Neuronal stem cell (in vitro differentiated cells): Measurements from ENCODE around the gene DNAI4.
"Not testable (repeated sequence)": the region's sequence is repeated elsewhere in the genome, so short reads cannot be mapped to it uniquely, and the experiment has no call there.

Experiments used
- DNase-seq: peaks from one replicate; pipeline ENCODE4 v3.0.0-alpha.2; 2013; ENCODE audit warnings: low spot score
- H2AFZ ChIP-seq: one replicate; pipeline ENCODE4 v1.6.1; 2013; ENCODE audit warnings: mild to moderate bottlenecking, low read length, inconsistent platforms
- H2AK5ac ChIP-seq: 2 replicates; pipeline ENCODE4 v1.6.1; 2013; ENCODE audit warnings: low read depth, mild to moderate bottlenecking, inconsistent platforms, low read length, moderate library complexity, mixed read lengths
- H2BK120ac ChIP-seq: 2 replicates; pipeline ENCODE4 v1.6.1; 2013; ENCODE audit warnings: low read depth, mild to moderate bottlenecking, inconsistent platforms, low read length, moderate library complexity, mixed read lengths
- H2BK12ac ChIP-seq: one replicate; pipeline ENCODE4 v1.6.1; 2013; ENCODE audit warnings: low read length, inconsistent platforms
- H2BK15ac ChIP-seq: 2 replicates; pipeline ENCODE4 v1.6.1; 2013; ENCODE audit warnings: mild to moderate bottlenecking, low read length, inconsistent platforms, mixed read lengths
- H2BK5ac ChIP-seq: one replicate; pipeline ENCODE4 v1.6.1; 2013; ENCODE audit warnings: inconsistent platforms, mild to moderate bottlenecking, low read length, moderate library complexity
- H3K14ac ChIP-seq: one replicate; pipeline ENCODE4 v1.6.1; 2013; ENCODE audit warnings: low read length, inconsistent platforms
- H3K18ac ChIP-seq: 2 replicates; pipeline ENCODE4 v1.6.1; 2013; ENCODE audit warnings: low read length, inconsistent platforms
- H3K23ac ChIP-seq: 2 replicates; pipeline ENCODE4 v1.6.1; 2013; ENCODE audit warnings: low read depth, mild to moderate bottlenecking, mixed read lengths, low read length, inconsistent platforms; ENCODE audit not compliant: poor library complexity
- H3K27ac ChIP-seq: replicated peaks from 3 replicates; pipeline ENCODE4 v1.5.1; 2013; ENCODE audit warnings: low read length, inconsistent platforms
- H3K27me3 ChIP-seq, 3 experiments: 2 replicates each; pipeline ENCODE4 v1.6.1; 2013; ENCODE audit warnings: low read length in 3 of 3, mild to moderate bottlenecking in 2 of 3, inconsistent platforms in 1 of 3, low read depth in 1 of 3, mixed read lengths in 1 of 3, moderate library complexity in 1 of 3; ENCODE audit not compliant: control insufficient read depth in 3 of 3, insufficient read depth in 3 of 3
- H3K36me3 ChIP-seq, 2 donors: replicated peaks in 1 of 2; 2 replicates each; pipeline ENCODE4 v1.6.1; 2013; ENCODE audit warnings: low read length in 2 of 2; ENCODE audit not compliant: control insufficient read depth in 2 of 2, insufficient read depth in 2 of 2
- H3K4ac ChIP-seq: 2 replicates; pipeline ENCODE4 v1.6.1; 2013; ENCODE audit warnings: inconsistent platforms, mild to moderate bottlenecking, low read length, moderate library complexity
- H3K4me1 ChIP-seq, 2 donors: 1 replicate in 1 of 2; 2 replicates in 1 of 2; pipeline ENCODE4 v1.6.1; 2013; ENCODE audit warnings: low read length in 2 of 2, low read depth in 1 of 2; ENCODE audit not compliant: control insufficient read depth in 2 of 2, insufficient read depth in 1 of 2
- H3K4me2 ChIP-seq: one replicate; pipeline ENCODE4 v1.6.1; 2013; ENCODE audit warnings: mild to moderate bottlenecking, low read length, inconsistent platforms; ENCODE audit not compliant: insufficient read depth, poor library complexity, severe bottlenecking
- H3K4me3 ChIP-seq, 2 donors: 2 replicates each; pipeline ENCODE4 v1.5.1; 2013; ENCODE audit warnings: low read length in 2 of 2, mild to moderate bottlenecking in 2 of 2, inconsistent platforms in 1 of 2, moderate library complexity in 1 of 2
- H3K79me1 ChIP-seq: one replicate; pipeline ENCODE4 v1.6.1; 2013; ENCODE audit warnings: low read depth, mild to moderate bottlenecking, inconsistent platforms, low read length, moderate library complexity
- H3K9ac ChIP-seq: one replicate; pipeline ENCODE4 v1.6.1; 2013; ENCODE audit warnings: mild to moderate bottlenecking, low read depth, low read length, inconsistent platforms; ENCODE audit not compliant: poor library complexity
- H3K9me3 ChIP-seq, 2 donors: replicated peaks in 1 of 2; 2 replicates each; pipeline versions ENCODE3 to v1.6.1; 2013; ENCODE audit warnings: low read length in 2 of 2, mild to moderate bottlenecking in 2 of 2, inconsistent platforms in 1 of 2, low read depth in 1 of 2, mixed read lengths in 1 of 2, moderate library complexity in 1 of 2; ENCODE audit not compliant: control insufficient read depth in 2 of 2, insufficient read depth in 1 of 2
- H4K8ac ChIP-seq: one replicate; pipeline ENCODE4 v1.6.1; 2013; ENCODE audit warnings: low read depth, mild to moderate bottlenecking, inconsistent platforms, low read length, moderate library complexity
- H4K91ac ChIP-seq: one replicate; pipeline ENCODE4 v1.6.1; 2013; ENCODE audit warnings: low read length, low read depth, mild to moderate bottlenecking, inconsistent platforms; ENCODE audit not compliant: poor library complexity
- WGBS, 2 donors: extraction: QIAGEN DNeasy Blood & Tissue Kit; methylation state at CpG; one replicate each; pipeline ENCODE4 v1.1.7; 2013; ENCODE audit warnings: missing lambda C conversion rate in 2 of 2, mixed read lengths in 1 of 2; ENCODE audit not compliant: insufficient read length in 2 of 2, insufficient replicate concordance in 1 of 2; ENCODE audit errors: extremely low coverage in 2 of 2; 5-methylcytosine and 5-hydroxymethylcytosine counted together

Gene DNAI4

DNA sequence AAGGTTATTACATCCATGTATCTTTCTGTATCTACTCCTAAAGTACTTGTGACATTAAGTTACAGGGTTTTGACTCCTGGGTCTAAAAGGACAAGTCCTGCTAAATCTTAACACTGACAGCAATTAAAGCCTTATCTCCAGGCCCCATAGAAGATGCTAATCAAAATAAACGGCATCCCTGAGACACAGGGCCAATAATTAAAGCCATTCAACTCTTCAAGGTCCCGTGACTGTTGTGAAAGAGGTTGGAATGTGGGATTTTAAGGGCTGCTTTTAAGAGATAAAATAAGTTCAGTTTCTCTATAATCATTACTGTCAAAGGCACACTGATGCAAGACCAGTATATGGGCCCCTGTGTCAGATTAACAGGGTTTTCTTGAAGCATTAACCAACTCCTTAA lies 8.3 kb downstream of the DNAI4 start:
- no peak overlapping the region for H3K4me3 ChIP-seq
- no peak overlapping the region for H2BK12ac ChIP-seq
- H3K18ac ChIP-seq = no peak overlapping the region
- no peak overlapping the region for H3K4me2 ChIP-seq
- peaks cover 4 to 17% of the 10 kb centered on the region in 2 donors for H3K36me3 ChIP-seq
- H3K9ac ChIP-seq = no peak overlapping the region
- H2BK120ac ChIP-seq = no peak overlapping the region
- no peaks in the 10 kb centered on the region for H3K79me1 ChIP-seq
- H3K23ac ChIP-seq = no peak overlapping the region
- H3K27ac ChIP-seq = no peak overlapping the region
- WGBS, 2 donors = no CpG with 5 or more reads among the region's 2 CpGs
- no peak overlapping the region for H2BK15ac ChIP-seq
- H3K27me3 ChIP-seq = no peaks in the 10 kb centered on the region
- H3K9me3 ChIP-seq = peaks cover 3 to 5% of the 10 kb centered on the region in 2 donors
- H3K4me1 ChIP-seq = no peaks in the 10 kb centered on the region
- no peak overlapping the region for H3K14ac ChIP-seq
- no peak overlapping the region for H4K8ac ChIP-seq
- H4K91ac ChIP-seq = no peak overlapping the region
- H3K4ac ChIP-seq = no peak overlapping the region
- no peak for DNase-seq
- no peak overlapping the region for H2AK5ac ChIP-seq
- H2BK5ac ChIP-seq = no peak overlapping the region
- H2AFZ ChIP-seq = no peak overlapping the region

DNA sequence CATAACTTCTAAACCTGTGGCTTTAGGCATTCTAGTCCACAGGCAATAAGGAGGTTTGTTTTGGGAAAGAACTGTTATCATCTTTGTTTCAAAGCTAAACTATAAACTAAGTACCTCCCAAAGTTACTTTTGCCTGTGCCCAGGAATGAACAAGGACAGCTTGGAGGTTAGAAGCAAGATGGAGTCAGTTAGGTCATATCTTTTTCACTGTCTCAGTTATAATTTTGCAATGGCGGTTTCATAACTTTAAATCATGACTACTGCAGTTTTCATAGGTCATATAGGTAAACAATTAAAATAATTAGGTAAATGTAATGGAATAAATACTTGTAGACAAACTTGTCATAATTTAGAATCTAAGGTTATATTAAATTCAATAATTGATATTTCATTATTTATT lies 9.5 kb downstream of the DNAI4 start:
- H2BK12ac ChIP-seq, H3K4me1 ChIP-seq, H3K4me2 ChIP-seq, H3K79me1 ChIP-seq, H3K9me3 ChIP-seq, H2AFZ ChIP-seq, H2BK15ac ChIP-seq, H2AK5ac ChIP-seq, H3K27me3 ChIP-seq, H3K9ac ChIP-seq, H2BK5ac ChIP-seq, H3K27ac ChIP-seq, H3K23ac ChIP-seq, H3K14ac ChIP-seq, H4K91ac ChIP-seq, H3K4ac ChIP-seq, H3K18ac ChIP-seq, H4K8ac ChIP-seq, DNase-seq, H2BK120ac ChIP-seq, H3K4me3 ChIP-seq, H3K36me3 ChIP-seq: not testable (repeated sequence)
- no CpG with 5 or more reads among the region's 1 CpG for WGBS, 2 donors

DNA sequence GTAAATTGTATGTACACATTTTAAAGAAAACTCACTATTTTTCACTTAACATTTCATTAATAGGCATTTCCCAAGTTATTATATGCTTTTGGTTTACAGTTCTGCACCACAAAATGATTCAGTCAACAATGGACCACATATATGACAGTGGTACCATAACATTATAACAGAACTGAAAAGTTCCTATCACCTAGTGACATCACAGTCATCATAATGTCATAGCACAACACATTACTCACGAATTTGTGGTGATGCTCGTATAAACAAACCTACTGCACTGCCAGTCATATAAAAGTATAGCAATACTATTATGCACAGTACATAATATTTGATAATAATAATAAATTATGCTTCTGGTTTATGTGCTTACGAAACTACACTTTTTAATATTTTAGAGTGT lies 30.9 kb downstream of the DNAI4 start:
- WGBS, 2 donors = no CpG with 5 or more reads among the region's 3 CpGs
- H2BK12ac ChIP-seq = no peak overlapping the region
- H3K27me3 ChIP-seq = no peaks in the 10 kb centered on the region
- H3K4ac ChIP-seq = no peak overlapping the region
- no peak overlapping the region for H2AFZ ChIP-seq
- no peak overlapping the region for H3K4me2 ChIP-seq
- H4K8ac ChIP-seq = no peak overlapping the region
- H2BK120ac ChIP-seq = no peak overlapping the region
- no peak overlapping the region for H3K18ac ChIP-seq
- H3K4me1 ChIP-seq = no peaks in the 10 kb centered on the region
- no peak overlapping the region for H4K91ac ChIP-seq
- no peak overlapping the region for H3K4me3 ChIP-seq
- H3K79me1 ChIP-seq = no peaks in the 10 kb centered on the region
- no peak overlapping the region for H3K23ac ChIP-seq
- H2BK5ac ChIP-seq = no peak overlapping the region
- no peaks in the 10 kb centered on the region for H3K9me3 ChIP-seq
- H3K14ac ChIP-seq = no peak overlapping the region
- DNase-seq = no peak
- H3K27ac ChIP-seq = no peak overlapping the region
- H2BK15ac ChIP-seq = no peak overlapping the region
- no peaks in the 10 kb centered on the region for H3K36me3 ChIP-seq
- no peak overlapping the region for H2AK5ac ChIP-seq
- no peak overlapping the region for H3K9ac ChIP-seq

DNA sequence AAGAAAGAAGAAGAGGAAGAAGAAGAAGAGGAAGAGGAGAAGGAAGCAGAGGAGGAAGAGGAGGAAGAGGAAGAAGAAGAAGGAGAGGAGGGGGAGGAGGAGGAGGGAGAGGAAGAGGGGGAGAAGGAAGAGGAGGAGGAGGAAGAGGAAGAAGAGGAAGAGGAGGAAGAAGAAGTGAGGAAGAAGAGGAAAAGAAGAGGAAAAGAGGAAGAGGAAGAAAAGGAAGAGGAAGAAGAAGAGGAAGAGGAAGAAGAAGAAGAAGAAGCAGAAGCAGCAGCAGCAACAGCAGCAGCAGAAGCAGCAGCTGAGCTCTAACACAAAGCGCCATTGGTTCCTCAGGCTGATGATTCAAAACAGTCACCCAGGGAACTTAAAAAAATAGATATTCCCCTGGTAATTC lies 34.0 kb downstream of the DNAI4 start:
- no peak overlapping the region for H2BK120ac ChIP-seq
- H3K36me3 ChIP-seq = no peaks in the 10 kb centered on the region
- H2BK5ac ChIP-seq = no peak overlapping the region
- no peak overlapping the region for H3K18ac ChIP-seq
- no peak overlapping the region for H3K14ac ChIP-seq
- H3K4me2 ChIP-seq = no peak overlapping the region
- no peaks in the 10 kb centered on the region for H3K27me3 ChIP-seq
- no peak overlapping the region for H3K9ac ChIP-seq
- no peak overlapping the region for H3K23ac ChIP-seq
- no peak overlapping the region for H3K4ac ChIP-seq
- H3K79me1 ChIP-seq = no peaks in the 10 kb centered on the region
- no peak overlapping the region for H4K91ac ChIP-seq
- no CpG with 5 or more reads among the region's 1 CpG for WGBS, 2 donors
- no peaks in the 10 kb centered on the region for H3K4me1 ChIP-seq
- no peak overlapping the region for H2AK5ac ChIP-seq
- no peaks in the 10 kb centered on the region for H3K9me3 ChIP-seq
- DNase-seq = no peak
- H4K8ac ChIP-seq = no peak overlapping the region
- H3K27ac ChIP-seq = no peak overlapping the region
- no peak overlapping the region for H2BK12ac ChIP-seq
- H2BK15ac ChIP-seq = no peak overlapping the region
- no peak overlapping the region for H3K4me3 ChIP-seq
- H2AFZ ChIP-seq = no peak overlapping the region
